OCI-LY3 (cell line): ENCODE results near the gene SERPINF2.

Source experiments
- H2AFZ ChIP-seq: fragments of 200-600, 300-600 bp; shearing (Covaris generic); 2 replicates; pipeline ENCODE4 v1.6.0; 2014; ENCODE audit warnings: antibody characterized with exemption, low read depth, low read length
- H3K27ac ChIP-seq: fragments of 200-600, 300-600 bp; sonication (generic); 2 replicates; pipeline ENCODE4 v1.5.1; 2014; ENCODE audit warnings: mild to moderate bottlenecking, low read length, moderate library complexity, mixed read lengths
- H3K27me3 ChIP-seq: fragments of 200-600, 300-600 bp; sonication (generic); 2 replicates; pipeline ENCODE4 v1.6.1; 2014; ENCODE audit warnings: low read depth, low read length, mixed read lengths
- H3K36me3 ChIP-seq: fragments of 200-600, 300-600 bp; sonication (generic); replicated peaks from 2 replicates; pipeline ENCODE3; 2014; ENCODE audit warnings: low read depth, low read length, mixed read lengths
- H3K4me1 ChIP-seq: fragments of 300-600, 200-600 bp; sonication (generic); 2 replicates; pipeline ENCODE4 v1.6.1; 2014; ENCODE audit warnings: low read length, mixed read lengths
- H3K4me2 ChIP-seq: fragments of 200-600, 300-600 bp; sonication (generic); 2 replicates; pipeline ENCODE4 v1.6.1; 2014; ENCODE audit warnings: low read length, mixed read lengths
- H3K4me3 ChIP-seq: fragments of 300-600, 200-600 bp; sonication (generic); 2 replicates; pipeline ENCODE4 v1.5.1; 2014; ENCODE audit warnings: antibody characterized with exemption, mild to moderate bottlenecking, low read length, moderate library complexity
- H3K79me2 ChIP-seq: fragments of 300-600, 200-600 bp; shearing (Covaris generic); 2 replicates; pipeline ENCODE4 v1.6.1; 2014; ENCODE audit warnings: mild to moderate bottlenecking, low read length, mixed read lengths
- H3K9ac ChIP-seq: fragments of 300-600, 200-600 bp; shearing (Covaris generic); 2 replicates; pipeline ENCODE4 v1.6.0; 2014; ENCODE audit warnings: mild to moderate bottlenecking, low read length, moderate library complexity
- H3K9me3 ChIP-seq: fragments of 200-600, 300-600 bp; shearing (Covaris generic); 2 replicates; pipeline ENCODE4 v1.6.1; 2014; ENCODE audit warnings: low read length, mixed read lengths; ENCODE audit not compliant: insufficient read depth
- H4K20me1 ChIP-seq: fragments of 200-600, 300-600 bp; sonication (generic); 2 replicates; pipeline ENCODE4 v1.6.1; 2016; ENCODE audit warnings: low read length, mixed read lengths; ENCODE audit not compliant: insufficient read depth
- CTCF ChIP-seq: fragments of 200-600, 300-600 bp; sonication (generic); IDR thresholded peaks from 2 replicates; pipeline ENCODE4 v1.5.1; 2014; ENCODE audit warnings: antibody characterized with exemption, low read length, low read depth
- EZH2phosphoT487 ChIP-seq: fragments of 200-600 bp; shearing (Covaris generic); IDR thresholded peaks from 2 replicates; pipeline ENCODE4 v1.6.1; 2018; ENCODE audit warnings: antibody characterized with exemption, mixed run types, low read depth

SERPINF2 gene

GRCh38 chr17:1785930-1786329 lies 43.3 kb downstream of the SERPINF2 start:
- no peak overlapping the region for H3K27ac ChIP-seq
- H3K9me3 ChIP-seq = no peaks in the 10 kb centered on the region
- no peak overlapping the region for H3K9ac ChIP-seq
- no peaks in the 10 kb centered on the region for H4K20me1 ChIP-seq
- H3K27me3 ChIP-seq = no peaks in the 10 kb centered on the region
- H3K36me3 ChIP-seq = peaks cover 31% of the 10 kb centered on the region
- H3K4me3 ChIP-seq = no peak overlapping the region
- H3K4me2 ChIP-seq = no peak overlapping the region
- no peaks in the 10 kb centered on the region for H3K4me1 ChIP-seq
- no peak for TF ChIP-seq CTCF
- no peak for TF ChIP-seq EZH2phosphoT487
- no peaks in the 10 kb centered on the region for H3K79me2 ChIP-seq
- no peak overlapping the region for H2AFZ ChIP-seq

GRCh38 chr17:1786708-1787107 lies 44.0 kb downstream of the SERPINF2 start:
- Histone ChIP-seq H2AFZ (no peak overlapping the region), H3K79me2 (no peaks in the 10 kb centered on the region), H3K27ac (no peak overlapping the region), H3K36me3 (peaks cover 26% of the 10 kb centered on the region), H3K4me3 (no peak overlapping the region), H4K20me1 (no peaks in the 10 kb centered on the region), H3K4me2 (no peak overlapping the region), H3K4me1 (no peaks in the 10 kb centered on the region), H3K9me3 (no peaks in the 10 kb centered on the region), H3K9ac (no peak overlapping the region), H3K27me3 (no peaks in the 10 kb centered on the region)
- TF ChIP-seq EZH2phosphoT487 (no peak), CTCF (no peak)

GRCh38 chr17:1787301-1787902 lies 44.7 kb downstream of the SERPINF2 start:
- Histone ChIP-seq H3K9me3 (no peaks in the 10 kb centered on the region), H3K79me2 (no peaks in the 10 kb centered on the region), H3K36me3 (peaks cover 23% of the 10 kb centered on the region), H3K4me1 (no peaks in the 10 kb centered on the region), H3K9ac (no peak overlapping the region), H3K27ac (no peak overlapping the region), H4K20me1 (no peaks in the 10 kb centered on the region), H3K4me2 (no peak overlapping the region), H3K27me3 (no peaks in the 10 kb centered on the region), H2AFZ (no peak overlapping the region), H3K4me3 (no peak overlapping the region)
- TF ChIP-seq EZH2phosphoT487 = no peak

GRCh38 chr17:1789936-1790335 lies 47.3 kb downstream of the SERPINF2 start:
- Histone ChIP-seq H3K4me1 (no peaks in the 10 kb centered on the region), H3K4me2 (no peak overlapping the region), H3K4me3 (no peak overlapping the region), H3K79me2 (peaks cover 4% of the 10 kb centered on the region; the same call in 1 of the 2 replicates), H2AFZ (no peak overlapping the region), H3K9me3 (no peaks in the 10 kb centered on the region), H3K9ac (no peak overlapping the region), H3K27ac (no peak overlapping the region), H4K20me1 (no peaks in the 10 kb centered on the region), H3K36me3 (peaks cover 15% of the 10 kb centered on the region), H3K27me3 (no peaks in the 10 kb centered on the region)
- TF ChIP-seq CTCF (no peak), EZH2phosphoT487 (no peak)
